ENCODE data around the gene MIER1. TPM values are rescaled to one million over a fixed set of nuclear protein-coding genes. Genes with fewer than 3 reads are reported as not detected.

The MIER1 gene
- total and polyA plus RNA-seq, 9 of the 15 experiments (the other 6 are each of a cell fraction or from before 2014, with no cell fraction given), result 13.9 to 34.8 (median 21.5) TPM

DNA sequence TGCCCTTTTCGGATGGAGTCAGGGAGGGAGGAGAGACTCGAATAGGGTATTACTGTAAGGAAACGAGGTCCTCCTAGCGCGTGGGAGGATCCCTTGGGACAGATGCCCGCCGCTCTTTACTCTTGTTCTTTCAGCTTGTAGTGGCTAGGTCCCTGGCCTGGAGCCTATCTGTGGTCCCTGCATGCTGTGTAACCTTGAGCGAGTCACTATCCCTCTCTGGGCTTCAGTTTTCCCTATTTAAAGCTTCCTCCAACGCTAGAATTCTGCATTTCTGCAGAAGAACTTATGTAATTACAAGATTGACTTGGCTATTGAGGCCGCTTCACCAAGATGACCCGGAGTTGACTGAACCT, 744 bp downstream of the MIER1 start (continued):
- TF ChIP-seq, protein P1, sequence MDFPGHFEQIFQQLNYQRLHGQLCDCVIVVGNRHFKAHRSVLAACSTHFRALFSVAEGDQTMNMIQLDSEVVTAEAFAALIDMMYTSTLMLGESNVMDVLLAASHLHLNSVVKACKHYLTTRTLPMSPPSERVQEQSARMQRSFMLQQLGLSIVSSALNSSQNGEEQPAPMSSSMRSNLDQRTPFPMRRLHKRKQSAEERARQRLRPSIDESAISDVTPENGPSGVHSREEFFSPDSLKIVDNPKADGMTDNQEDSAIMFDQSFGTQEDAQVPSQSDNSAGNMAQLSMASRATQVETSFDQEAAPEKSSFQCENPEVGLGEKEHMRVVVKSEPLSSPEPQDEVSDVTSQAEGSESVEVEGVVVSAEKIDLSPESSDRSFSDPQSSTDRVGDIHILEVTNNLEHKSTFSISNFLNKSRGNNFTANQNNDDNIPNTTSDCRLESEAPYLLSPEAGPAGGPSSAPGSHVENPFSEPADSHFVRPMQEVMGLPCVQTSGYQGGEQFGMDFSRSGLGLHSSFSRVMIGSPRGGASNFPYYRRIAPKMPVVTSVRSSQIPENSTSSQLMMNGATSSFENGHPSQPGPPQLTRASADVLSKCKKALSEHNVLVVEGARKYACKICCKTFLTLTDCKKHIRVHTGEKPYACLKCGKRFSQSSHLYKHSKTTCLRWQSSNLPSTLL (IDR thresholded peaks at IDR 0.05), result no peak
- TF ChIP-seq ZNF165 (CRISPR knock-in tag; IDR thresholded peaks at IDR 0.05; ENCODE audit: borderline replicate concordance), result no peak
- no peak for TF ChIP-seq ZFP91 (CRISPR knock-in tag; IDR thresholded peaks at IDR 0.05)
- no peak for TF ChIP-seq CCNT2 (IDR thresholded peaks at IDR 0.05; ENCODE audit: borderline replicate concordance, extremely low read depth, insufficient read length, low read depth, low read length)
- TF ChIP-seq XRCC4 (IDR thresholded peaks at IDR 0.05; ENCODE audit: extremely low read depth, insufficient read depth, insufficient read length), result no peak
- TF ChIP-seq STAT5A (IDR thresholded peaks at IDR 0.05; ENCODE audit: borderline replicate concordance, low read length), result no peak
- TF ChIP-seq KDM2B (CRISPR knock-in tag; IDR thresholded peaks at IDR 0.05), result no peak
- TF ChIP-seq HNRNPK (IDR thresholded peaks at IDR 0.05; ENCODE audit: low read depth, low read length, poor library complexity, severe bottlenecking), result no peak
- TF ChIP-seq ZNF224 (CRISPR knock-in tag; IDR thresholded peaks at IDR 0.05), result no peak
- TF ChIP-seq PATZ1 (CRISPR knock-in tag; IDR thresholded peaks at IDR 0.05; ENCODE audit: borderline replicate concordance), result no peak
- no peak for TF ChIP-seq CREB3 (tag; conservative IDR thresholded peaks at IDR 0.05; ENCODE audit: low read depth)
- TF ChIP-seq SMARCA4 (IDR thresholded peaks at IDR 0.05), result no peak; the same call in 1 of the 2 replicates
- TF ChIP-seq IFI16 (CRISPR knock-in tag; IDR thresholded peaks at IDR 0.05), result no peak
- TF ChIP-seq ZSCAN29 (IDR thresholded peaks at IDR 0.05), result no peak
- TF ChIP-seq MAX (CRISPR knock-in tag; IDR thresholded peaks at IDR 0.05), result no peak
- TF ChIP-seq, protein P2, sequence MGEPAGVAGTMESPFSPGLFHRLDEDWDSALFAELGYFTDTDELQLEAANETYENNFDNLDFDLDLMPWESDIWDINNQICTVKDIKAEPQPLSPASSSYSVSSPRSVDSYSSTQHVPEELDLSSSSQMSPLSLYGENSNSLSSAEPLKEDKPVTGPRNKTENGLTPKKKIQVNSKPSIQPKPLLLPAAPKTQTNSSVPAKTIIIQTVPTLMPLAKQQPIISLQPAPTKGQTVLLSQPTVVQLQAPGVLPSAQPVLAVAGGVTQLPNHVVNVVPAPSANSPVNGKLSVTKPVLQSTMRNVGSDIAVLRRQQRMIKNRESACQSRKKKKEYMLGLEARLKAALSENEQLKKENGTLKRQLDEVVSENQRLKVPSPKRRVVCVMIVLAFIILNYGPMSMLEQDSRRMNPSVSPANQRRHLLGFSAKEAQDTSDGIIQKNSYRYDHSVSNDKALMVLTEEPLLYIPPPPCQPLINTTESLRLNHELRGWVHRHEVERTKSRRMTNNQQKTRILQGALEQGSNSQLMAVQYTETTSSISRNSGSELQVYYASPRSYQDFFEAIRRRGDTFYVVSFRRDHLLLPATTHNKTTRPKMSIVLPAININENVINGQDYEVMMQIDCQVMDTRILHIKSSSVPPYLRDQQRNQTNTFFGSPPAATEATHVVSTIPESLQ (CRISPR knock-in tag; IDR thresholded peaks at IDR 0.05), result 0 out of 2 replicates have a peak, but pooled peaks have one; percentile 16
- TF ChIP-seq BCOR (IDR thresholded peaks at IDR 0.05), result peak; percentile 96
- no peak for TF ChIP-seq PTBP1 (IDR thresholded peaks at IDR 0.05; ENCODE audit: low read depth, low read length)
- TF ChIP-seq TARDBP (IDR thresholded peaks at IDR 0.05), result no peak

Data from K562 (cell line).